Endothelial cell (in vitro differentiated cells): ENCODE results near the gene RRP36. TPM values are rescaled to one million over a fixed set of nuclear protein-coding genes. Genes with fewer than 3 reads are reported as not detected.

Experiments used
- DNase-seq: peaks from one replicate; pipeline ENCODE4 v3.0.0; 2021; ENCODE audit warnings: low spot score
- H3K27ac Mint-ChIP-seq: one replicate; pipeline ENCODE4 v1.8.0; 2021; ENCODE audit warnings: mixed read lengths, inconsistent platforms; ENCODE audit not compliant: unreplicated experiment
- H3K27me3 Mint-ChIP-seq: one replicate; pipeline ENCODE4 v1.8.0; 2021; ENCODE audit warnings: mild to moderate bottlenecking, moderate library complexity, mixed read lengths, inconsistent platforms; ENCODE audit not compliant: unreplicated experiment
- H3K36me3 Mint-ChIP-seq: one replicate; pipeline ENCODE4 v1.8.0; 2021; ENCODE audit warnings: mild to moderate bottlenecking, low read depth, mixed read lengths, inconsistent platforms; ENCODE audit not compliant: unreplicated experiment
- H3K4me1 Mint-ChIP-seq: one replicate; pipeline ENCODE4 v1.8.0; 2021; ENCODE audit warnings: mild to moderate bottlenecking, mixed read lengths, inconsistent platforms; ENCODE audit not compliant: unreplicated experiment
- H3K4me3 Mint-ChIP-seq: one replicate; pipeline ENCODE4 v1.8.0; 2021; ENCODE audit warnings: mild to moderate bottlenecking, mixed read lengths, inconsistent platforms; ENCODE audit not compliant: unreplicated experiment
- H3K9me3 Mint-ChIP-seq: one replicate; pipeline ENCODE4 v1.8.0; 2021; ENCODE audit warnings: mixed read lengths, inconsistent platforms; ENCODE audit not compliant: unreplicated experiment
- CTCF ChIP-seq: fragments of 200-600 bp; sonication (generic); IDR thresholded peaks from one replicate; pipeline ENCODE4 v1.5.0; 2021; ENCODE audit warnings: antibody characterized with exemption; ENCODE audit not compliant: unreplicated experiment
- total RNA-seq: library from RNA; stranded (reverse); fragmentation: NEBNext Ultra II Directional; extraction: Animal tissue kit (Norgen Biotek cat#: 25700); gene quantifications from one replicate; pipeline ENCODE4 v1.2.1, GENCODE V29; 2021; ENCODE audit not compliant: unreplicated experiment

RRP36 gene
- total RNA-seq, 1 donor from 2014 or later: 82.1 TPM

DNA sequence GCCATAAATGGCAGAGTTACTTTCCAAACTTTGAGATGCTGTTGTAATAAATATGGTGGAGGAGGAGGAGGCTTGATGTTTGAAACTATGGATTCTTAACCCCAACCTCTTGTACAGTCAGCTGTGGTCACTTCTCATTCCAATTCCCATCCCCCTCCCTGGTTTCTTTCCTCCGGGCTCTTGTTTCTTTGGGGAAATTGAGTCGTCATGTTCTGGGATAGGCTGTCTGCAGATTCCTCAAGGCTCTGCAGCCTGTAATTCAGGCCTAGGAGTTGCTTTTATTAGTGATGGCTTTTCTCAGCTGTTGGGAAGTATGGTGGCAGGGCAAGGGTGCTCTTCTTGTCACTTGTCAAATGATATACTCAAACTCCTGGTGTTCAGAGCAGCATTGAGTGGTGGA lies 57.3 kb downstream of the RRP36 start:
- Mint-ChIP-seq H3K9me3 (no peaks in the 10 kb centered on the region), H3K36me3 (peaks cover 14% of the 10 kb centered on the region), H3K27ac (no peak overlapping the region), H3K4me3 (no peak overlapping the region), H3K27me3 (peaks cover 11% of the 10 kb centered on the region), H3K4me1 (peaks cover 40% of the 10 kb centered on the region)
- DNase-seq: no peak
- no peak for TF ChIP-seq CTCF

Other genes starting within 250 kb of the RRP36 start
- gene BICRAL, start 239.6 kb upstream of the RRP36 start, total RNA-seq: 9.2 TPM
- gene RPL7L1, start 142.0 kb upstream of the RRP36 start, total RNA-seq: 58.1 TPM
- not detected for gene PTCRA, start 105.6 kb upstream of the RRP36 start, total RNA-seq
- 106 TPM for gene CNPY3, start 92.1 kb upstream of the RRP36 start, total RNA-seq
- gene GNMT, start 60.9 kb upstream of the RRP36 start, total RNA-seq: 0.59 TPM
- gene PEX6, start 42.4 kb upstream of the RRP36 start, total RNA-seq: 26.1 TPM
- gene PPP2R5D, start 37.1 kb upstream of the RRP36 start, total RNA-seq: 58.0 TPM
- gene MEA1, start 7.7 kb upstream of the RRP36 start, total RNA-seq: 61.0 TPM
- gene KLHDC3, start 7.4 kb upstream of the RRP36 start, total RNA-seq: 154 TPM
- 42.2 TPM for gene CUL7, start 32.2 kb downstream of the RRP36 start, total RNA-seq
- 39.7 TPM for gene MRPL2, start 37.8 kb downstream of the RRP36 start, total RNA-seq
- gene KLC4, start 38.0 kb downstream of the RRP36 start, total RNA-seq: 41.4 TPM
- 208 TPM for gene PTK7, start 54.7 kb downstream of the RRP36 start, total RNA-seq
- gene SRF, start 149.6 kb downstream of the RRP36 start, total RNA-seq: 31.3 TPM
- gene CUL9, start 160.6 kb downstream of the RRP36 start, total RNA-seq: 55.4 TPM
- 4.5 TPM for gene DNPH1, start 207.9 kb downstream of the RRP36 start, total RNA-seq
- 1.0 TPM for gene TTBK1, start 221.9 kb downstream of the RRP36 start, total RNA-seq